IMR-90 (cell line): ENCODE results near the gene MCF2L2. TPM values are rescaled to one million over a fixed set of nuclear protein-coding genes. Genes with fewer than 3 reads are reported as not detected.

ENCODE experiments used
- ATAC-seq: fragments of 200-7000 bp; cut with Tn5 transposase; 2 replicates; pipeline ENCODE4 v1.9.1; 2020; ENCODE audit warnings: low read depth, mild to moderate bottlenecking, moderate library complexity
- BruUV-seq: library from RNA; stranded (reverse); fragments of 400-500 nt; replicated peaks from 2 replicates; lab custom pipeline; 2021; lab: Mats Ljungman, UMichigan
- CTCF ChIA-PET: fragments of 300-600 bp; formaldehyde crosslinking; extraction: SDS; loops from one replicate; lab custom pipeline; 2021; ENCODE audit warnings: antibody characterized with exemption; lab: Yijun Ruan, JAX
- POLR2A ChIA-PET: fragments of 300-600 bp; sonication (Branson Sonifier 250); formaldehyde crosslinking; loops from one replicate; lab custom pipeline; 2022; ENCODE audit warnings: antibody characterized with exemption; ENCODE audit not compliant: unreplicated experiment; lab: Charles Lee
- DNase-seq: peaks from one replicate; pipeline ENCODE4 v3.0.0; 2013
- H2AFZ ChIP-seq: replicated peaks from 2 replicates; pipeline ENCODE3; 2013; ENCODE audit warnings: low read length, mild to moderate bottlenecking; ENCODE audit not compliant: poor library complexity
- H2AK5ac ChIP-seq: 2 replicates; pipeline ENCODE4 v1.6.1; 2013; ENCODE audit warnings: low read depth, low read length, inconsistent platforms
- H2AK9ac ChIP-seq: replicated peaks from 2 replicates; pipeline ENCODE3; 2013; ENCODE audit warnings: mild to moderate bottlenecking, low read depth, low read length, moderate library complexity; ENCODE audit not compliant: poor library complexity
- H2BK120ac ChIP-seq: 2 replicates; pipeline ENCODE4 v1.6.1; 2013; ENCODE audit warnings: low read depth, low read length, inconsistent platforms
- H2BK15ac ChIP-seq: 3 replicates; pipeline ENCODE4 v1.6.1; 2013; ENCODE audit warnings: low read depth, low read length, inconsistent platforms
- H2BK20ac ChIP-seq: 2 replicates; pipeline ENCODE4 v1.6.1; 2013; ENCODE audit warnings: low read depth, mild to moderate bottlenecking, inconsistent platforms, low read length, moderate library complexity
- H2BK5ac ChIP-seq: 2 replicates; pipeline ENCODE4 v1.6.1; 2013; ENCODE audit warnings: mild to moderate bottlenecking, low read depth, low read length, inconsistent platforms; ENCODE audit not compliant: poor library complexity, severe bottlenecking
- H3K14ac ChIP-seq: replicated peaks from 2 replicates; pipeline ENCODE4 v1.6.1; 2013; ENCODE audit warnings: low read depth, low read length, inconsistent platforms
- H3K18ac ChIP-seq: 2 replicates; pipeline ENCODE4 v1.6.1; 2013; ENCODE audit warnings: low read depth, low read length, control low read depth
- H3K23ac ChIP-seq: 2 replicates; pipeline ENCODE4 v1.6.1; 2013; ENCODE audit warnings: low read depth, low read length, inconsistent platforms
- H3K27ac ChIP-seq: 2 replicates; pipeline ENCODE4 v1.5.1; 2013; ENCODE audit warnings: mild to moderate bottlenecking, control low read depth, low read length; ENCODE audit not compliant: insufficient read depth
- H3K27me3 ChIP-seq: 2 replicates; pipeline ENCODE4 v1.6.1; 2013; ENCODE audit warnings: low read length; ENCODE audit not compliant: control insufficient read depth, insufficient read depth
- H3K36me3 ChIP-seq: 2 replicates; pipeline ENCODE4 v1.6.1; 2013; ENCODE audit warnings: low read length, mixed read lengths; ENCODE audit not compliant: control insufficient read depth, insufficient read depth
- H3K4ac ChIP-seq: 2 replicates; pipeline ENCODE4 v1.6.1; 2013; ENCODE audit warnings: low read depth, low read length, inconsistent platforms
- H3K4me1 ChIP-seq: 2 replicates; pipeline ENCODE4 v1.6.1; 2013; ENCODE audit warnings: low read length, mixed read lengths; ENCODE audit not compliant: control insufficient read depth, insufficient read depth
- H3K4me2 ChIP-seq: 2 replicates; pipeline ENCODE4 v1.6.1; 2013; ENCODE audit warnings: low read depth, mild to moderate bottlenecking, control low read depth, low read length, moderate library complexity
- H3K4me3 ChIP-seq: 2 replicates; pipeline ENCODE4 v1.5.1; 2013; ENCODE audit warnings: low read depth, mild to moderate bottlenecking, control low read depth, low read length, moderate library complexity; ENCODE audit not compliant: insufficient read depth
- H3K56ac ChIP-seq: 2 replicates; pipeline ENCODE4 v1.6.1; 2013; ENCODE audit warnings: low read length, inconsistent platforms; ENCODE audit not compliant: insufficient read depth; ENCODE audit errors: extremely low read depth
- H3K79me1 ChIP-seq, 2 experiments: 2 replicates each; pipeline ENCODE4 v1.6.1; 2013; ENCODE audit warnings: low read length in 2 of 2, inconsistent platforms in 1 of 2, low read depth in 1 of 2
- H3K9ac ChIP-seq: 2 replicates; pipeline ENCODE4 v1.6.1; 2013; ENCODE audit warnings: low read depth, low read length, control low read depth
- H3K9me1 ChIP-seq: 2 replicates; pipeline ENCODE4 v1.6.1; 2013; ENCODE audit warnings: low read length, inconsistent platforms; ENCODE audit not compliant: insufficient read depth
- H3K9me3 ChIP-seq: 2 replicates; pipeline ENCODE4 v1.6.1; 2013; ENCODE audit warnings: low read length; ENCODE audit not compliant: control insufficient read depth, insufficient read depth
- H4K20me1 ChIP-seq: 2 replicates; pipeline ENCODE4 v1.6.1; 2013; ENCODE audit warnings: low read length, inconsistent platforms; ENCODE audit not compliant: insufficient read depth
- H4K5ac ChIP-seq: 2 replicates; pipeline ENCODE4 v1.6.1; 2013; ENCODE audit warnings: mild to moderate bottlenecking, low read depth, low read length, control low read depth
- H4K8ac ChIP-seq, 2 experiments: 2 replicates each; pipeline ENCODE4 v1.6.1; 2013; ENCODE audit warnings: low read depth in 2 of 2, low read length in 2 of 2, control low read depth in 1 of 2, inconsistent platforms in 1 of 2
- H4K91ac ChIP-seq: 2 replicates; pipeline ENCODE4 v1.6.1; 2013; ENCODE audit warnings: low read depth, low read length, inconsistent platforms; ENCODE audit not compliant: insufficient read depth
- BHLHE40 ChIP-seq: fragments of 150-350 bp; IDR thresholded peaks from 2 replicates; pipeline ENCODE4 v1.6.1; 2016; ENCODE audit warnings: mild to moderate bottlenecking, low read depth, low read length
- CEBPB ChIP-seq: IDR thresholded peaks from 2 replicates; pipeline ENCODE4 v1.6.1; 2012; ENCODE audit warnings: low read depth, low read length, improper control_type of control experiment
- CHD1 ChIP-seq: IDR thresholded peaks from 2 replicates; pipeline ENCODE4 v1.6.1; 2012; ENCODE audit warnings: low read depth, low read length, improper control_type of control experiment
- CTCF ChIP-seq: conservative IDR thresholded peaks from 2 replicates; pipeline ENCODE4 v1.5.1; 2012; ENCODE audit warnings: mild to moderate bottlenecking, low read depth, low read length, improper control_type of control experiment
- ELK1 ChIP-seq: fragments of 150-350 bp; IDR thresholded peaks from 2 replicates; pipeline ENCODE4 v1.6.1; 2016; ENCODE audit warnings: low read depth, mild to moderate bottlenecking, low read length, moderate library complexity, borderline replicate concordance
- FOS ChIP-seq: fragments of 150-350 bp; IDR thresholded peaks from 2 replicates; pipeline ENCODE4 v1.6.1; 2016; ENCODE audit warnings: low read depth, low read length
- MAFK ChIP-seq: IDR thresholded peaks from 2 replicates; pipeline ENCODE4 v1.6.1; 2012; ENCODE audit warnings: low read depth, low read length, improper control_type of control experiment
- MAZ ChIP-seq: IDR thresholded peaks from 2 replicates; pipeline ENCODE4 v1.6.1; 2012; ENCODE audit warnings: low read depth, mild to moderate bottlenecking, low read length, improper control_type of control experiment, moderate library complexity, borderline replicate concordance
- MXI1 ChIP-seq: IDR thresholded peaks from 2 replicates; pipeline ENCODE4 v1.6.1; 2012; ENCODE audit warnings: low read depth, mild to moderate bottlenecking, low read length, moderate library complexity, borderline replicate concordance
- NFE2L2 ChIP-seq: fragments of 150-350 bp; IDR thresholded peaks from 2 replicates; pipeline ENCODE4 v1.6.1; 2016; ENCODE audit warnings: low read depth, mild to moderate bottlenecking, low read length
- POLR2A ChIP-seq: IDR thresholded peaks from 2 replicates; pipeline ENCODE4 v1.6.1; 2012; ENCODE audit warnings: mild to moderate bottlenecking, low read depth, low read length
- RAD21 ChIP-seq: IDR thresholded peaks from 2 replicates; pipeline ENCODE4 v1.6.1; 2012; ENCODE audit warnings: low read length, improper control_type of control experiment
- RCOR1 ChIP-seq: IDR thresholded peaks from 2 replicates; pipeline ENCODE4 v1.6.1; 2012; ENCODE audit warnings: mild to moderate bottlenecking, low read length, improper control_type of control experiment; ENCODE audit not compliant: insufficient replicate concordance
- RFX5 ChIP-seq: IDR thresholded peaks from 2 replicates; pipeline ENCODE4 v1.8.0; 2012; ENCODE audit warnings: low read depth, mild to moderate bottlenecking, low read length, moderate library complexity
- SMC3 ChIP-seq: fragments of 150-350 bp; IDR thresholded peaks from 2 replicates; pipeline ENCODE4 v1.6.1; 2016; ENCODE audit warnings: low read depth, mild to moderate bottlenecking, antibody characterized with exemption, low read length, moderate library complexity
- USF2 ChIP-seq: fragments of 150-350 bp; IDR thresholded peaks from 2 replicates; pipeline ENCODE4 v1.6.1; 2017; ENCODE audit warnings: mild to moderate bottlenecking, antibody characterized with exemption, low read length, low read depth
- dilution Hi-C: fragments of 300-500 bp; cut with HindIII; formaldehyde crosslinking; loops from one replicate; pipeline ENCODE4 v1.14.3; 2018; ENCODE audit warnings: low sequenced_read_pairs; ENCODE audit not compliant: unreplicated experiment
- in situ Hi-C: fragments of 300-500 bp; cut with MboI; formaldehyde crosslinking; loops from 3 replicates; pipeline ENCODE4 v1.14.3; 2019; ENCODE audit warnings: low sequenced_read_pairs, inconsistent platforms, mixed read lengths
- intact Hi-C: fragments of 100-400 bp; cut with micrococcal nuclease; formaldehyde crosslinking; loops from 2 replicates; pipeline ENCODE4 v1.10.0; 2022
- polyA plus RNA-seq, 3 experiments: library from polyadenylated mRNA; depleted of rRNA; stranded (reverse); fragments of >200 nt; gene quantifications; 2 replicates each; pipeline ENCODE4 v1.2.3, GENCODE V29; 2012; ENCODE audit warnings: low replicate concordance in 1 of 3
- total RNA-seq: library from RNA; depleted of rRNA; stranded (reverse); fragments of >200 nt; gene quantifications from 2 replicates; pipeline ENCODE4 v1.2.3, GENCODE V29; 2012

The MCF2L2 gene
- total and polyA plus RNA-seq, 2 of the 4 experiments (the other 2 are of a cell fraction), result under 0.01 TPM; not detected in 1

GRCh38 chr3:183390844-183391243 lies 37.6 kb downstream of the MCF2L2 start:
- Histone ChIP-seq H3K18ac (no peak overlapping the region), H3K4ac (no peak overlapping the region), H2BK120ac (no peak overlapping the region), H4K91ac (no peak overlapping the region), H4K5ac (no peak overlapping the region), H3K9ac (no peak overlapping the region), H2AFZ (no peak overlapping the region), H3K14ac (no peak overlapping the region), H4K8ac (no peak overlapping the region), H3K36me3 (no peaks in the 10 kb centered on the region), H3K27ac (no peak overlapping the region), H3K27me3 (peaks cover 29% of the 10 kb centered on the region), H3K4me2 (no peak overlapping the region), H3K56ac (no peak overlapping the region), H3K4me3 (no peak overlapping the region), H3K9me3 (no peaks in the 10 kb centered on the region), H3K23ac (no peak overlapping the region), H2BK5ac (no peak overlapping the region), H2BK15ac (no peak overlapping the region), H3K4me1 (no peaks in the 10 kb centered on the region), H2AK5ac (no peak overlapping the region), H3K79me1 (no peaks in the 10 kb centered on the region), H2AK9ac (no peak overlapping the region), H4K20me1 (no peaks in the 10 kb centered on the region), H2BK20ac (no peak overlapping the region), H3K9me1 (no peaks in the 10 kb centered on the region)
- ATAC-seq (no peak), DNase-seq (no peak)
- ChIA-PET CTCF (no interaction called here), POLR2A (no interaction called here)
- in situ Hi-C loops, result loop anchor here (25.0 kb wide), 2 partner anchors 479 to 679 kb away; no protein-coding TSS in a partner anchor
- TF ChIP-seq USF2, result no peak
- no peak for TF ChIP-seq CEBPB
- no peak for TF ChIP-seq RFX5
- TF ChIP-seq RAD21, result no peak
- TF ChIP-seq SMC3, result no peak
- no peak for TF ChIP-seq MXI1
- TF ChIP-seq ELK1, result no peak
- no peak for TF ChIP-seq MAFK
- no peak for TF ChIP-seq MAZ
- TF ChIP-seq POLR2A, result no peak
- TF ChIP-seq CHD1, result no peak
- no peak for TF ChIP-seq FOS
- TF ChIP-seq NFE2L2, result no peak
- no peak for TF ChIP-seq CTCF
- no peak for TF ChIP-seq RCOR1
- TF ChIP-seq BHLHE40, result no peak
- dilution Hi-C loops, result no loop called here
- no TSS peak for BruUV-seq
- intact Hi-C loops, result no loop called here
